ENCODE measurements around the gene TNFSF10. TPM values are rescaled to one million over a fixed set of nuclear protein-coding genes. Genes with fewer than 3 reads are reported as not detected.
A peak's percentile ranks its signal among the peaks of the same experiment; 100 is the strongest.

The TNFSF10 gene
- total and polyA plus RNA-seq, 10 of the 15 experiments (the other 5 are each of a cell fraction or from before 2014, with no cell fraction given): 2.1 to 12.3 (median 4.4) TPM

GRCh38 chr3:172511783-172512762 is 11.2 kb downstream of the TNFSF10 start (continued):
- TF ChIP-seq SIX5 (IDR thresholded peaks at IDR 0.05; ENCODE audit: low read depth, low read length, severe bottlenecking): no peak
- peak; percentile 49; the same call in 1 of the 2 replicates for TF ChIP-seq ATF2 (IDR thresholded peaks at IDR 0.05; ENCODE audit: low read length)
- no peak for TF ChIP-seq USF1 (IDR thresholded peaks at IDR 0.05; ENCODE audit: borderline replicate concordance, extremely low read length, insufficient read depth, low read depth, low read length)
- no peak for TF ChIP-seq EGR1 (IDR thresholded peaks at IDR 0.05; ENCODE audit: borderline replicate concordance in 1 of 2, low read depth in 2 of 2, low read length in 2 of 2)
- peak; percentile 32; the same call in 1 of the 2 replicates for TF ChIP-seq NBN (IDR thresholded peaks at IDR 0.05)
- TF ChIP-seq RCOR1 (conservative IDR thresholded peaks at IDR 0.05; ENCODE audit: low read depth, low read length): no peak
- TF ChIP-seq BCL3 (IDR thresholded peaks at IDR 0.05; ENCODE audit: borderline replicate concordance, insufficient read depth, low read depth, low read length, poor library complexity, severe bottlenecking): no peak
- peak; percentile 46; the same call in 1 of the 2 replicates for TF ChIP-seq FOXM1 (IDR thresholded peaks at IDR 0.05; ENCODE audit: low read depth, low read length)
- no peak for TF ChIP-seq WRNIP1 (IDR thresholded peaks at IDR 0.05; ENCODE audit: borderline replicate concordance, low read depth, low read length)
- TF ChIP-seq PKNOX1 (IDR thresholded peaks at IDR 0.05): no peak
- peak; percentile 63 for TF ChIP-seq IRF4 (IDR thresholded peaks at IDR 0.05; ENCODE audit: low read depth, low read length)
- no peak for TF ChIP-seq CTCF (IDR thresholded peaks at IDR 0.05 in 2 of 3, conservative IDR thresholded peaks at IDR 0.05 in 1 of 3; ENCODE audit: control insufficient read depth in 2 of 3, extremely low read depth in 1 of 3, insufficient read depth in 1 of 3, low read depth in 3 of 3, low read length in 3 of 3)
- TF ChIP-seq GABPA (IDR thresholded peaks at IDR 0.05; ENCODE audit: low read depth): no peak
- TF ChIP-seq EZH2 (IDR thresholded peaks at IDR 0.05; ENCODE audit: borderline replicate concordance, control insufficient read depth, low read depth, low read length): no peak; the same call in 1 of the 2 replicates
- TF ChIP-seq DPF2 (IDR thresholded peaks at IDR 0.05): peak; percentile 56; the same call in 1 of the 2 replicates
- no peak for TF ChIP-seq ZNF687 (IDR thresholded peaks at IDR 0.05)

Data from GM12878 (cell line).